ENCODE data around the gene SFMBT2.
A peak's percentile ranks its signal among the peaks of the same experiment; 100 is the strongest.
"Not testable (repeated sequence)": the region's sequence is repeated elsewhere in the genome, so short reads cannot be mapped to it uniquely, and the experiment has no call there.

SFMBT2 gene

GRCh38 chr10:7225133-7225532 lies 185.7 kb downstream of the SFMBT2 start:
- no peak for DNase-seq (ENCODE audit: low read depth)

GRCh38 chr10:7218968-7219367 lies 191.9 kb downstream of the SFMBT2 start:
- DNase-seq (ENCODE audit: low read depth), result peak; percentile 12

GRCh38 chr10:7212696-7213095 lies 198.1 kb downstream of the SFMBT2 start:
- not testable (repeated sequence) for DNase-seq (ENCODE audit: low read depth)

- DNase-seq (ENCODE audit: low read depth), result no peak
These were observed 198.8 kb downstream of the SFMBT2 start for GRCh38 chr10:7211857-7212577.

GRCh38 chr10:7210516-7210915 lies 200.3 kb downstream of the SFMBT2 start:
- no peak for DNase-seq (ENCODE audit: low read depth)

GRCh38 chr10:7209458-7209857 lies 201.4 kb downstream of the SFMBT2 start:
- DNase-seq (ENCODE audit: low read depth), result no peak

GRCh38 chr10:7206412-7207100 lies 204.3 kb downstream of the SFMBT2 start:
- DNase-seq (ENCODE audit: low read depth), result no peak

- DNase-seq (ENCODE audit: low read depth), result no peak
These were observed 205.2 kb downstream of the SFMBT2 start for GRCh38 chr10:7205656-7206055.

- no peak for DNase-seq (ENCODE audit: low read depth)
These were observed 208.0 kb downstream of the SFMBT2 start for GRCh38 chr10:7202793-7203355.

- DNase-seq (ENCODE audit: low read depth), result no peak
These were observed 211.6 kb downstream of the SFMBT2 start for GRCh38 chr10:7199152-7199760.

GRCh38 chr10:7196284-7196683 lies 214.6 kb downstream of the SFMBT2 start:
- no peak for DNase-seq (ENCODE audit: low read depth)

- DNase-seq (ENCODE audit: low read depth), result no peak
These were observed 215.7 kb downstream of the SFMBT2 start for GRCh38 chr10:7195118-7195517.

- DNase-seq (ENCODE audit: low read depth), result no peak
These were observed 216.3 kb downstream of the SFMBT2 start for GRCh38 chr10:7194571-7194970.

GRCh38 chr10:7193369-7193768 lies 217.5 kb downstream of the SFMBT2 start:
- no peak for DNase-seq (ENCODE audit: low read depth)

- DNase-seq (ENCODE audit: low read depth), result no peak
These were observed 217.9 kb downstream of the SFMBT2 start for GRCh38 chr10:7192831-7193361.

GRCh38 chr10:7192061-7192460 lies 218.8 kb downstream of the SFMBT2 start:
- DNase-seq (ENCODE audit: low read depth), result peak; percentile 40

- DNase-seq (ENCODE audit: low read depth), result not testable (repeated sequence)
These were observed 220.1 kb downstream of the SFMBT2 start for GRCh38 chr10:7190772-7191171.

- DNase-seq (ENCODE audit: low read depth), result no peak
These were observed 220.9 kb downstream of the SFMBT2 start for GRCh38 chr10:7189909-7190308.

- DNase-seq (ENCODE audit: low read depth), result no peak
These were observed 222.3 kb downstream of the SFMBT2 start for GRCh38 chr10:7188456-7189050.

GRCh38 chr10:7186387-7187018 lies 224.3 kb downstream of the SFMBT2 start:
- no peak for DNase-seq (ENCODE audit: low read depth)

- no peak for DNase-seq (ENCODE audit: low read depth)
These were observed 225.5 kb downstream of the SFMBT2 start for GRCh38 chr10:7185367-7185690.
